ENCODE measurements around the gene P2RY8.
"Not testable (repeated sequence)": the region's sequence is repeated elsewhere in the genome, so short reads cannot be mapped to it uniquely, and the experiment has no call there.

P2RY8 gene

GRCh38 chrX:1442016-1442665 is 94.8 kb downstream of the P2RY8 start:
- no peak for DNase-seq

GRCh38 chrX:1440506-1440905 is 96.5 kb downstream of the P2RY8 start:
- no peak for DNase-seq

GRCh38 chrX:1435241-1435895 is 101.6 kb downstream of the P2RY8 start:
- no peak for DNase-seq

GRCh38 chrX:1434871-1435240 is 102.1 kb downstream of the P2RY8 start:
- no peak for DNase-seq

- DNase-seq: no peak
These were observed 103.2 kb downstream of the P2RY8 start for GRCh38 chrX:1433646-1434357.

GRCh38 chrX:1430451-1430850 is 106.5 kb downstream of the P2RY8 start:
- no peak for DNase-seq

GRCh38 chrX:1427756-1428155 is 109.2 kb downstream of the P2RY8 start:
- DNase-seq: no peak

- not testable (repeated sequence) for DNase-seq
These were observed 110.7 kb downstream of the P2RY8 start for GRCh38 chrX:1426321-1426720.

- no peak for DNase-seq
These were observed 111.6 kb downstream of the P2RY8 start for GRCh38 chrX:1425381-1425780.

GRCh38 chrX:1424147-1424851 is 112.7 kb downstream of the P2RY8 start:
- DNase-seq: no peak

GRCh38 chrX:1423215-1423614 is 113.8 kb downstream of the P2RY8 start:
- DNase-seq: no peak

GRCh38 chrX:1422135-1422465 is 114.9 kb downstream of the P2RY8 start:
- DNase-seq: no peak

- DNase-seq: no peak
These were observed 115.4 kb downstream of the P2RY8 start for GRCh38 chrX:1421433-1422134.

GRCh38 chrX:1420371-1420770 is 116.6 kb downstream of the P2RY8 start:
- DNase-seq: no peak

- no peak for DNase-seq
These were observed 117.2 kb downstream of the P2RY8 start for GRCh38 chrX:1419545-1420355.

GRCh38 chrX:1418901-1419544 is 118.0 kb downstream of the P2RY8 start:
- no peak for DNase-seq

GRCh38 chrX:1417921-1418771 is 118.8 kb downstream of the P2RY8 start:
- no peak for DNase-seq

- DNase-seq: no peak
These were observed 119.8 kb downstream of the P2RY8 start for GRCh38 chrX:1416965-1417760.

- DNase-seq: no peak
These were observed 120.6 kb downstream of the P2RY8 start for GRCh38 chrX:1416327-1416784.

Data from retina (tissue), 1 donor.